Endodermal cell (in vitro differentiated cells): ENCODE results near the gene KMT2B. TPM values are rescaled to one million over a fixed set of nuclear protein-coding genes. Genes with fewer than 3 reads are reported as not detected.

ENCODE experiments used
- DNase-seq: peaks from one replicate; pipeline ENCODE4 v3.0.0-alpha.2; 2017
- H3K27ac ChIP-seq: 2 replicates; pipeline ENCODE4 v1.5.1; 2013; ENCODE audit warnings: mild to moderate bottlenecking, low read depth, low read length, moderate library complexity
- H3K27me3 ChIP-seq: 2 replicates; pipeline ENCODE4 v1.6.1; 2013; ENCODE audit warnings: mild to moderate bottlenecking, low read length, moderate library complexity; ENCODE audit not compliant: insufficient read depth, control insufficient read depth, poor library complexity, severe bottlenecking
- H3K36me3 ChIP-seq: 2 replicates; pipeline ENCODE4 v1.7.0; 2013; ENCODE audit warnings: mild to moderate bottlenecking, low read length, moderate library complexity; ENCODE audit not compliant: control insufficient read depth, insufficient read depth
- H3K4me1 ChIP-seq: one replicate; pipeline ENCODE4 v1.7.0; 2013; ENCODE audit warnings: low read length; ENCODE audit not compliant: control insufficient read depth, insufficient read depth
- H3K4me3 ChIP-seq: 2 replicates; pipeline ENCODE4 v1.5.1; 2013; ENCODE audit warnings: mild to moderate bottlenecking, low read length, moderate library complexity
- H3K9ac ChIP-seq: 2 replicates; pipeline ENCODE4 v1.6.1; 2013; ENCODE audit warnings: mild to moderate bottlenecking, low read length, moderate library complexity; ENCODE audit not compliant: poor library complexity, severe bottlenecking; ENCODE audit errors: extremely low read depth
- H3K9me3 ChIP-seq: 2 replicates; pipeline ENCODE4 v1.6.1; 2013; ENCODE audit warnings: mild to moderate bottlenecking, low read length, moderate library complexity; ENCODE audit not compliant: control insufficient read depth
- H3K27ac Mint-ChIP-seq: 2 replicates; pipeline ENCODE4 v1.8.0; 2020; ENCODE audit warnings: mixed read lengths
- H3K27me3 Mint-ChIP-seq: 2 replicates; pipeline ENCODE4 v1.8.0; 2021; ENCODE audit warnings: mild to moderate bottlenecking, mixed read lengths; ENCODE audit not compliant: insufficient read depth
- H3K36me3 Mint-ChIP-seq: 2 replicates; pipeline ENCODE4 v1.8.0; 2020; ENCODE audit warnings: low read depth, mixed read lengths
- H3K4me1 Mint-ChIP-seq: 2 replicates; pipeline ENCODE4 v1.8.0; 2020; ENCODE audit warnings: mixed read lengths
- H3K4me3 Mint-ChIP-seq: 2 replicates; pipeline ENCODE4 v1.8.0; 2020; ENCODE audit warnings: mild to moderate bottlenecking, moderate library complexity, mixed read lengths
- H3K9me3 Mint-ChIP-seq: 2 replicates; pipeline ENCODE4 v1.8.0; 2020; ENCODE audit warnings: mild to moderate bottlenecking, mixed read lengths
- CTCF ChIP-seq: fragments of 200-600 bp; sonication (generic); conservative IDR thresholded peaks from 2 replicates; pipeline ENCODE4 v1.5.0; 2021; ENCODE audit warnings: antibody characterized with exemption, mild to moderate bottlenecking
- WGBS, 2 experiments: methylation state at CpG; one replicate each; pipeline versions ENCODE4 v1.1.5 to v1.1.7; 2013; ENCODE audit warnings: missing lambda C conversion rate in 2 of 2, mixed read lengths in 1 of 2; ENCODE audit not compliant: insufficient coverage in 1 of 2, insufficient read length in 1 of 2; 5-methylcytosine and 5-hydroxymethylcytosine counted together
- total RNA-seq, 2 donors: library from RNA; stranded (reverse); fragmentation: NEBNext Ultra II Directional in 1 of 2; extraction: Animal tissue kit (Norgen Biotek cat#: 25700) in 1 of 2; gene quantifications; 2 replicates in 1 of 2; 3 replicates in 1 of 2; pipeline ENCODE4 v1.2.1, GENCODE V29; 2021

KMT2B gene
- total RNA-seq, 2 donors from 2014 or later = 48.1 to 54.0 TPM

- Histone ChIP-seq H3K9me3 (no peaks in the 10 kb centered on the region), H3K4me1 (peaks cover 7% of the 10 kb centered on the region), H3K27me3 (no peaks in the 10 kb centered on the region), H3K27ac (no peak overlapping the region), H3K36me3 (peaks cover 43% of the 10 kb centered on the region), H3K9ac (no peak overlapping the region), H3K4me3 (no peak overlapping the region)
- Mint-ChIP-seq H3K27me3 (no peaks in the 10 kb centered on the region), H3K4me3 (no peak overlapping the region), H3K4me1 (peaks cover 8% of the 10 kb centered on the region), H3K9me3 (no peaks in the 10 kb centered on the region), H3K27ac (no peak overlapping the region), H3K36me3 (peaks cover 53% of the 10 kb centered on the region)
- DNase-seq = no peak
- WGBS, 2 experiments = 96 to 100% methylated on average over 12 to 16 of the region's 16 CpGs
- no peak for TF ChIP-seq CTCF
Observed at GRCh38 chr19:35721374-35721773, 3.6 kb downstream of the KMT2B start.

GRCh38 chr19:35722461-35722860, 4.7 kb downstream of the KMT2B start:
- Mint-ChIP-seq H3K4me1 (peaks cover 5% of the 10 kb centered on the region), H3K36me3 (peaks cover 61% of the 10 kb centered on the region), H3K9me3 (no peaks in the 10 kb centered on the region), H3K27ac (no peak overlapping the region), H3K4me3 (no peak overlapping the region), H3K27me3 (no peaks in the 10 kb centered on the region)
- 96 to 100% methylated on average over 3 to 14 of the region's 14 CpGs for WGBS, 2 experiments
- Histone ChIP-seq H3K4me1 (peaks cover 7% of the 10 kb centered on the region), H3K36me3 (peaks cover 51% of the 10 kb centered on the region), H3K9me3 (no peaks in the 10 kb centered on the region), H3K27me3 (no peaks in the 10 kb centered on the region), H3K9ac (no peak overlapping the region), H3K27ac (no peak overlapping the region), H3K4me3 (no peak overlapping the region)
- no peak for TF ChIP-seq CTCF
- DNase-seq = no peak

GRCh38 chr19:35722897-35723296, 5.1 kb downstream of the KMT2B start:
- peaks cover 64% of the 10 kb centered on the region for H3K36me3 Mint-ChIP-seq

More at GRCh38 chr19:35722897-35723296, 5.1 kb downstream of the KMT2B start:
- Histone ChIP-seq H3K9ac (no peak overlapping the region), H3K27ac (no peak overlapping the region), H3K4me1 (peaks cover 7% of the 10 kb centered on the region), H3K4me3 (no peak overlapping the region), H3K36me3 (peaks cover 56% of the 10 kb centered on the region), H3K9me3 (no peaks in the 10 kb centered on the region), H3K27me3 (no peaks in the 10 kb centered on the region)
- WGBS, 2 experiments = 95% methylated on average over 7 to 16 of the region's 16 CpGs
- TF ChIP-seq CTCF = no peak
- no peaks in the 10 kb centered on the region for H3K27me3 Mint-ChIP-seq
- H3K4me3 Mint-ChIP-seq = no peak overlapping the region
- H3K27ac Mint-ChIP-seq = no peak overlapping the region
- no peaks in the 10 kb centered on the region for H3K9me3 Mint-ChIP-seq
- peaks cover 5% of the 10 kb centered on the region for H3K4me1 Mint-ChIP-seq
- DNase-seq = no peak
